HG02678 (cell line): ENCODE results near the gene LRRN1.
"Not testable (repeated sequence)": the region's sequence is repeated elsewhere in the genome, so short reads cannot be mapped to it uniquely, and the experiment has no call there.

ENCODE experiments used
- ATAC-seq: cut with Tn5 transposase; IDR thresholded peaks from one replicate; pipeline ENCODE4 v1.9.1; 2021; ENCODE audit warnings: mild to moderate bottlenecking, moderate library complexity; ENCODE audit not compliant: unreplicated experiment

The LRRN1 gene

DNA sequence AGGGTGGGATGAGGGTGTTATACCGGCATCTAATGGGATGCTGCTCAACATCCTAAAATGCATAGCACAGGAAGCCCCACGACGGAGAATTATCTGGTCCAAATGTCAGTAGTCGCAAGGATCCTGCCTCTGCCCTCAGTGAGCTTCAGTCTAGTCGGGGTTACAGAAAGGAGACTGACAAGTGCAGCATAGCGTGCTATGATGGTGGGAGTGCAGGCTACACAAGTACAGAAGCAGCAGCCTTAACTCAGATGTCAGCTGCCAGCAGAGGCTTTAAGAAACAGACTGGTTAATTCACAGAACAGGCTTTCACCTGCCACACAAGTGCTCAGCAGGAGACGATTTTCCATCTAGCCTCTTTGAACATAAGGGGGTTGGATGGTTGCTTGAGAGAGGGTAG is 6.9 kb downstream of the LRRN1 start:
- ATAC-seq, result no peak

GRCh38 chr3:3806856-3807255 is 7.6 kb downstream of the LRRN1 start:
- no peak for ATAC-seq

- ATAC-seq, result no peak
Observed at GRCh38 chr3:3813013-3813412, 13.8 kb downstream of the LRRN1 start.

- ATAC-seq, result no peak
Observed at GRCh38 chr3:3815206-3815605, 16.0 kb downstream of the LRRN1 start.

GRCh38 chr3:3816034-3816433 is 16.8 kb downstream of the LRRN1 start:
- no peak for ATAC-seq

- no peak for ATAC-seq
Observed at GRCh38 chr3:3817865-3818264, 18.6 kb downstream of the LRRN1 start.

DNA sequence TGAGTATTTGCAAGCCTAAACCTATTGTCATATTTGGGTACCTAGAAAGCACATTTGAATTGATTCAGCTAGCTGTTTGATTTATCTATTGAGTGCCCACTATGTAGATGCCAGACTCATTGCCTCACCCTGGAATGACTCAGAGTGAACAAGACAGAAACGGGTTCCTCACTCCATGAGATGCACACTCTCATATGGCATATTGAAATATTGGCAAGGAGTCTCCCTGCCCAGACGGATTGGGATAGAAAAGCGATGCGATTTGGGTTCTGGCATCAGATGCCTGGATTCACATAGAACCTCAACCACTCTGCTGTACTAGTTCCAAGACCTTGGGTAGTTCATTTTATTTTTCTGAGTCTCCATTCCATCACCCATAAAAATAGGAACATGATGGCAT is 22.5 kb downstream of the LRRN1 start:
- no peak for ATAC-seq

GRCh38 chr3:3825035-3825434 is 25.8 kb downstream of the LRRN1 start:
- ATAC-seq, result no peak

GRCh38 chr3:3826521-3826920 is 27.3 kb downstream of the LRRN1 start:
- no peak for ATAC-seq

DNA sequence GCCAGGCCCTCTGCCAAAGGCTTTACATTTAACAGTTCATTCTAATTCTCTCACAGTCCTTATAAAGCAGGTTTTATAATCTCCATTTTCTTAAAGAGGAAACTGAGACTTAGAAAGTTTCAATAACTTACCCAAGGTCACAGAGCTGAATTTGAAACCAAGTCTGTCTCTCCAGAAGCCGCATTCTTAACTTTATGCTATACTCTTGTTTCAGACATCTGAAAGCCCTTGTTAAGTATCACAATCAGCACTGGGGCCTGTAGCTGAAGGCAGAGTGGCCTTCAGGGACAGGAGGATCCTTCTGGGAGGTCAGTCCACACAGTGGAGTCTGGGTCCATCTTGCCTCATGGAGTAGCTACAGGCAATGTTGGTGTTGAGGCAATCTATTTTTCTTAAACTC is 27.9 kb downstream of the LRRN1 start:
- no peak for ATAC-seq

- ATAC-seq, result not testable (repeated sequence)
Observed at GRCh38 chr3:3828417-3828816, 29.2 kb downstream of the LRRN1 start.

- ATAC-seq, result no peak
Observed at GRCh38 chr3:3836845-3837244, 37.6 kb downstream of the LRRN1 start.

GRCh38 chr3:3842356-3842755 is 43.1 kb downstream of the LRRN1 start:
- no peak for ATAC-seq

DNA sequence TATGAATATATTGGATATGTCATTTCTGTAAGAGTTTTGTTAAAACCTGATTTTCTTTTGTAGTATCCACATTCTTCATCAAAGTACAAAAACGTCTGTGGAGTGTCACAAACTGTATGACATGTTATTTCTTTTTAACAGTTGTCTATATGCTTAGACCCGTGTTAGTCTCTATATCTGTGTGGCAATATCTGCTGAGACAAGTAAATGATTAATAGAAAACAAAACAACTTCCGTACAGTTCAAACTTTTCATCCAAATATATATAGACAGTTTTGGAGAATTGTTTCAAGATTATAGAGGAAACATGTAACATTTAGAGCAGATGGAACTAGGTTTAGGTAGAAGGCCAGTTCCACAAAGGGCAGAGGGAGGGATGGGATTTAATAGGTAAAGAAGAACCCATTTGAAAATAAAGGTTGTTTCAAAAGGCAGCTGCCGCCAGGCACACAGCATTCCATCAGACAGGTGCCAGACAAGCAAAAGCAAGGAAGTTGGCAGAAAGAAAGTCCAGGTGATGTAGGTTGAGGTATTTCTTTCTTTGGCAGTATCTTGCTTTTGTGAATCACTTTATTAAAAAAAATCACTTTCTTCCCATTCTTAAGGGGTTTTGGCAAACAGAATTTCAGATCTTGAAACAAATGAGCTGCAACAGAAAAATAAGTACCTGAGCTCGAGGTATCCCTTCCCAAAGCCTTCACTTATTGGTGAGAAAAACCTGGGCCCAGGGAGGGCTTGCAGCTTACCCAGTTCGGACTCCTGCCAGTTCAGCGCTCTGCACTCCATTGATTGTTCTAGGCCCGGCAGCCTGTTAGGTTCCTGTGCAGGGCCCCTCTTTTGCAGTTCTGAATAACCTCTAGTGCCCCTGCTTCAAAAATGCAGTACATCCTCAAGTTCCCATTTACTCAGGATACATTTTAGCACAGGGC is 49.0 kb downstream of the LRRN1 start:
- ATAC-seq, result no peak

- no peak for ATAC-seq
Observed at GRCh38 chr3:3848923-3849275, 49.7 kb downstream of the LRRN1 start.

DNA sequence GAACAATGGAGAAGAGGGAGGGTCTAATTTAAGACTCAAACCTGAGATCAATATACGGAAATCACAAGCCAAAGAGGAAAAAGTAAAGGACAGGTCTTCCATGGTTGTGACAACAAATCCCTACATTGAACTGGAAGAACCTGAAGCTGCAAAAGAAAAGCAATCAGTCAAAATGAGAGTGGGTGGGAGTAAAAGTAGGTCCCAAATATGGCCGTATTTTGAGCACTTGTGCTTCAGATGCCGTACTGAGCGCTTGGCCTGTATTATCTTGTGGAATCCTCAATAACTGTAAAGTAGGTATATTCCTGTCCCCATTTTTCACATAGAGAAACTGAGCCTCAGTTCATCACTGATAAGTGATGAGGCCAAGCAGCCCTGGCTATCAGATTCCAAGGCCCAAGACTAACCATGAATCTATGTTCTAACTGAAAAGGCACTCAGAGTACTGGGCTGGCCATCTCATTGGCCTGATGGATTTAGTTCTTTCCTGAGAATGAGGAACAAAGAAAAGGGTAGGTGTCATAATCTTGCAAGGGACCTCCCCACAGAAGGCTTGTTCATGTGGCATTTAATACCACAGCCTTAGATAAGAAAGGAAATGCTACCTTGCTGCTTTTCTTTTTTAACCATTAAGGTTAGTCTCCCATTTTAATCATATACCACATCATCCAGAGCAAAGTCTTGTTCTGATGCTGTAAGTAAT is 52.5 kb downstream of the LRRN1 start:
- peak; percentile 82 for ATAC-seq

DNA sequence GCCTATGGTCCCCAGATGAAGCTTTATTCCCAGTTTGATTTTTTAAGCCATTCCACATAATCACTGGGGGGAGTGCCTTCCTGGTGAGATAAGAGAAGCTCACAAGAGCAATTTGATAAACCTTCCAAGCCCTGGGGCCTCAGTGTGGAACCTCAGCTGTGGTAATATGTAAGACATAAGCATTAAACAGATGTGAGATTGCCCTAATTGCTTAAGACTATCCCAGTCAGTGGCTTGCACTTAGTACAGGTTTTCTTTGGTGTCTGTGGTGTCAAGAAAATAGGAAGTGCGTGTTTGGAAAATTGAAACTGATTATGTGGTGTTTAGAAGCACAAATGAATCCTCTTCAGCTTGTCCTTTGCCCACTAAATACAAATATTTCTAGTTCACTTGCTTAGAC is 54.3 kb downstream of the LRRN1 start:
- ATAC-seq, result no peak

DNA sequence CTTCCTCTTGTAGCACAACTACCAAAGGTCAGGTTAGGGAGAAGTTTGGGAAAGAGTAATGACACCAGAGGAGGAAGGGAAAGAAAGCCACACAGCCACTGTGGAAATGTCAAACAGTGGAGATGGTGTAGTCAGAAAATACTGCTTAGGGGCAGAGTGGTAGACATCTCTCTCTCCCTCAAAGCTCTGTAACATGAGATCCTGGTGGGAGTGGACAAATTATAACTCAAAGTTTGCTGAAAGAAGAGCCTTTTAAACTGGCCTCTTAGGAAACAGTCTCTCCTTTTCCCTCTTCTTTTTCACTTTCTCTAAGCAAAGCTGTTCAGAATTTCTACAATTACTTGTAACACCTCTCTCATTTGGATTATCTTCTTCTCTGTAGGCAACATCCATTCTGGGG is 55.8 kb downstream of the LRRN1 start:
- no peak for ATAC-seq

DNA sequence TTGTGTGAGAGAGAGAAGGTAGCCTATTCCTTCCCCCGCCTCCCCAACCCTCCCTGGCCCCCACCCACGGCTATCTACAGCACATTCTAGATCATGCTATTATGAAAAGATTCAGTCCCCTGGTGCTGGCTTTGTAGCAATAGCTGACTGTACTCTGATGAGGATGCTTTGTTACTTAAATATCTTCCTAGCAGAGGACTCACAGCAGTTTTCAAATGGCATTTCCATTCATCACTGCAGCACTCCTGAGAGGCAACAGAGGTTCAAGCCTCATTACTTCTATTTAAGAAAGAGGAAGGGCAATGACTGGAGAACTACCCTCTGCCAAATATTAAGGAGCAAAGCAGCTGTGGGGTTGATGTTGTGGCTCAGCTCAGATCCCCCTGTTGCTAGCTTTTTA is 61.0 kb downstream of the LRRN1 start:
- ATAC-seq, result no peak

- no peak for ATAC-seq
Observed at GRCh38 chr3:3862534-3862933, 63.3 kb downstream of the LRRN1 start.

DNA sequence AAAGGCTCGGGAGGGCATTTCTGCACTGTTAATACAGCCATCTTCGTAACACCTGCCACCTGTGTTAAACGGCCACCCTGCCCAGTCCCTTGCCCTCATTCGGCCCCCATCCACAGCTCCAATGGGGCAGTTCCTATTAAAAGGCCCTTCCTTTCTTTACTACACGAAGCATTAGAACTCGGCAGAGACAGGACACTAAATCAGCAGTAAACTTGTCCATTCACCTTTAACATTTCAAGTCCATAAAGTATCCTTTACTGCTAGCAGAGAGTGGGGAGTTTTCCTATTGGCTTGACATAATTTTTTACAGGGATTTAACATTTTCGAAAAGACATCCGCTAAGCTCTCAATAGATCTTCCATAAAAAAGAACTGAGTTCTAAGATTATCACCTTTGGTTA is 76.3 kb downstream of the LRRN1 start:
- no peak for ATAC-seq

DNA sequence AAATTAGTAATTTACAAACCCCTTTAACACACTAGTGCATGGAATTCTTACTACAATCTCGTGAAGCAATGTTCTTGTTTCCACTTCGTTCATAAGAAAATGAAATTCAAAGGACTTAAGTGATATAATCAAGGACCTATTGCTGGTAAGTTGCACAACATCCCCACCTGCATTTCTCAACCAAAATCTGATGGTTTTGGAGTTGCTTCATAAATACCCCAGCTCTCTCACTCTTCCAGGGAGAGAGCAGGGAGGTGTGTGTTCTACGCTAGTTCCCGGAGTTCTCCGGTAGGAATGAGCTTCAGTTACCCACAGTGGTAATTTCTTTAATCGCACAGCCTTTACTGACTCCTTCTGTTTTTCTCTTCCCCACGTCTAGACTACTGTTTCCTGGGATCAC is 81.8 kb downstream of the LRRN1 start:
- no peak for ATAC-seq
